PC-9 (cell line): ENCODE results near the gene FEZ2.

Source experiments
- CTCF ChIP-seq: fragments of 200-600 bp; sonication (generic); conservative IDR thresholded peaks from 2 replicates; pipeline ENCODE4 v1.6.1; 2017; ENCODE audit warnings: mixed run types, antibody characterized with exemption, mild to moderate bottlenecking, moderate library complexity
- EZH2 ChIP-seq: fragments of 200-600 bp; sonication (generic); IDR thresholded peaks from 2 replicates; pipeline ENCODE4 v1.8.0; 2017; ENCODE audit warnings: antibody characterized with exemption, low read depth

- TF ChIP-seq CTCF, result no peak
- TF ChIP-seq EZH2, result no peak
These were observed 30.1 kb downstream of the FEZ2 start for GRCh38 chr2:36567711-36568408.
